Naive thymus-derived CD4-positive, alpha-beta T cell (primary cell): ENCODE data around the gene ANKDD1B. TPM values are rescaled to one million over a fixed set of nuclear protein-coding genes. Genes with fewer than 3 reads are reported as not detected.
"Not testable (repeated sequence)": the region's sequence is repeated elsewhere in the genome, so short reads cannot be mapped to it uniquely, and the experiment has no call there.

Experiments
- ATAC-seq: fragments of 150-1000 bp; cut with Tn5 transposase; 2 replicates; pipeline ENCODE4 v1.10.0; 2021; ENCODE audit warnings: mild to moderate bottlenecking, moderate library complexity
- CTCF ChIA-PET: fragments of 350-600 bp; sonication (Branson Sonifier 250); formaldehyde crosslinking; loops from one replicate; lab custom pipeline; 2021; ENCODE audit warnings: antibody characterized with exemption; lab: Charles Lee
- POLR2A ChIA-PET: fragments of 350-600 bp; sonication (Branson Sonifier 250); formaldehyde crosslinking; loops from one replicate; lab custom pipeline; 2021; ENCODE audit warnings: antibody characterized with exemption, inconsistent platforms; lab: Charles Lee
- DNase-seq, 9 donors: peaks; one replicate each; pipeline versions ENCODE4 v3.0.0 to v3.0.0-alpha.2; 2020 to 2022; ENCODE audit warnings: mixed read lengths in 1 of 9
- H3K27ac ChIP-seq: one replicate; pipeline ENCODE4 v1.7.0; 2013; ENCODE audit warnings: mild to moderate bottlenecking, low read depth, low read length, moderate library complexity
- H3K27me3 ChIP-seq, 2 donors: one replicate each; pipeline ENCODE4 v1.7.0; 2013; ENCODE audit warnings: low read length in 2 of 2, mild to moderate bottlenecking in 2 of 2, moderate library complexity in 2 of 2; ENCODE audit not compliant: control insufficient read depth in 2 of 2, insufficient read depth in 2 of 2
- H3K36me3 ChIP-seq, 3 experiments: 1 replicate in 2 of 3; 2 replicates in 1 of 3; pipeline ENCODE4 v1.7.0; 2013; ENCODE audit warnings: low read length in 3 of 3, mild to moderate bottlenecking in 3 of 3, moderate library complexity in 1 of 3; ENCODE audit not compliant: insufficient read depth in 3 of 3, control insufficient read depth in 2 of 3
- H3K4me1 ChIP-seq, 2 donors: one replicate each; pipeline ENCODE4 v1.7.0; 2013; ENCODE audit warnings: low read length in 2 of 2, mild to moderate bottlenecking in 2 of 2, moderate library complexity in 1 of 2; ENCODE audit not compliant: control insufficient read depth in 2 of 2, insufficient read depth in 2 of 2
- H3K4me3 ChIP-seq: 2 replicates; pipeline ENCODE4 v1.7.0; 2013; ENCODE audit warnings: mild to moderate bottlenecking, low read length
- H3K9me3 ChIP-seq, 3 experiments: 1 replicate in 2 of 3; 2 replicates in 1 of 3; pipeline ENCODE4 v1.7.0; 2013; ENCODE audit warnings: low read length in 3 of 3; ENCODE audit not compliant: control insufficient read depth in 2 of 3
- H3K27ac Mint-ChIP-seq, 9 donors: one replicate each; pipeline ENCODE4 v1.8.0; 2020 to 2022; ENCODE audit warnings: mixed read lengths in 9 of 9, mild to moderate bottlenecking in 8 of 9, moderate library complexity in 5 of 9, inconsistent platforms in 2 of 9
- H3K27me3 Mint-ChIP-seq, 5 donors: one replicate each; pipeline ENCODE4 v1.8.0; 2021 to 2022; ENCODE audit warnings: mixed read lengths in 5 of 5, mild to moderate bottlenecking in 1 of 5
- H3K36me3 Mint-ChIP-seq, 5 donors: one replicate each; pipeline ENCODE4 v1.8.0; 2020 to 2022; ENCODE audit warnings: mixed read lengths in 5 of 5, mild to moderate bottlenecking in 3 of 5, inconsistent platforms in 1 of 5
- H3K4me1 Mint-ChIP-seq, 7 donors: one replicate each; pipeline ENCODE4 v1.8.0; 2020 to 2022; ENCODE audit warnings: mixed read lengths in 7 of 7, mild to moderate bottlenecking in 3 of 7, inconsistent platforms in 1 of 7
- H3K4me3 Mint-ChIP-seq, 10 donors: one replicate each; pipeline ENCODE4 v1.8.0; 2020 to 2022; ENCODE audit warnings: mild to moderate bottlenecking in 10 of 10, mixed read lengths in 10 of 10, moderate library complexity in 6 of 10, inconsistent platforms in 2 of 10
- H3K9me3 Mint-ChIP-seq, 11 donors: one replicate each; pipeline ENCODE4 v1.8.0; 2020 to 2022; ENCODE audit warnings: mixed read lengths in 11 of 11, mild to moderate bottlenecking in 4 of 11, inconsistent platforms in 1 of 11, moderate library complexity in 1 of 11
- intact Hi-C, 2 donors: fragments of 100-400 bp; cut with micrococcal nuclease; formaldehyde crosslinking; loops; one replicate each; pipeline ENCODE4 v1.15.1; 2023
- polyA plus RNA-seq, 2 donors: library from polyadenylated mRNA; unstranded; fragments of 300-500 nt; fragmentation: Illumina TruSeq; gene quantifications; one replicate each; pipeline ENCODE4 v1.2.3, GENCODE V29; 2021
- total RNA-seq, 6 experiments: library from RNA in 5 of 6; stranded (reverse) in 5 of 6; gene quantifications; 1 replicate in 5 of 6; 2 replicates in 1 of 6; pipeline ENCODE4 v1.2.3 and lab custom pipeline; 2021 to 2026

ANKDD1B gene
- total and polyA plus RNA-seq, 7 experiments from 2014 or later, result 0.12 to 0.70 (median 0.36) TPM; not detected in 1

GRCh38 chr5:75571547-75571946 is 39.7 kb upstream of the ANKDD1B start:
- peaks cover 0 to 24% (median 9%) of the 10 kb centered on the region in 7 donors for H3K4me1 Mint-ChIP-seq
- H3K9me3 ChIP-seq, result no peaks in the 10 kb centered on the region
- peaks cover 0 to 5% (median 0%) of the 10 kb centered on the region in 11 donors for H3K9me3 Mint-ChIP-seq
- H3K4me3 Mint-ChIP-seq, result no peak overlapping the region
- no peak overlapping the region for H3K27ac ChIP-seq
- H3K27me3 ChIP-seq, result no peaks in the 10 kb centered on the region
- peaks cover 0 to 44% (median 33%) of the 10 kb centered on the region in 5 donors for H3K36me3 Mint-ChIP-seq
- peaks cover 0 to 5% of the 10 kb centered on the region in 2 donors for H3K4me1 ChIP-seq
- peaks cover 0 to 13% (median 5%) of the 10 kb centered on the region in 3 experiments for H3K36me3 ChIP-seq
- POLR2A ChIA-PET, result no interaction called here
- no peak overlapping the region for H3K4me3 ChIP-seq
- intact Hi-C loops, result no loop called here
- DNase-seq, result no peak
- ATAC-seq, result no peak
- no peak overlapping the region for H3K27ac Mint-ChIP-seq
- CTCF ChIA-PET, result no interaction called here
- no peaks in the 10 kb centered on the region for H3K27me3 Mint-ChIP-seq

- Histone ChIP-seq H3K36me3 (peaks cover 0 to 12% (median 5%) of the 10 kb centered on the region in 3 experiments), H3K27ac (no peak overlapping the region), H3K27me3 (no peaks in the 10 kb centered on the region), H3K4me1 (no peaks in the 10 kb centered on the region), H3K9me3 (no peaks in the 10 kb centered on the region), H3K4me3 (no peak overlapping the region)
- Mint-ChIP-seq H3K4me1 (peaks cover 0 to 10% (median 0%) of the 10 kb centered on the region in 7 donors), H3K27me3 (no peaks in the 10 kb centered on the region), H3K4me3 (no peak overlapping the region), H3K9me3 (peaks cover 0 to 5% (median 0%) of the 10 kb centered on the region in 11 donors), H3K27ac (peak overlapping the region in 1 of 9 donors; percentile 18), H3K36me3 (peaks cover 4 to 42% (median 30%) of the 10 kb centered on the region in 5 donors)
- no peak for ATAC-seq
- no peak for DNase-seq
- CTCF ChIA-PET, result no interaction called here
- POLR2A ChIA-PET, result no interaction called here
- intact Hi-C loops, result no loop called here
These were observed 36.5 kb upstream of the ANKDD1B start for GRCh38 chr5:75574791-75575190.

- H3K9me3 Mint-ChIP-seq, H3K27me3 Mint-ChIP-seq, POLR2A ChIA-PET, H3K4me3 ChIP-seq, H3K27ac ChIP-seq, H3K27me3 ChIP-seq, H3K36me3 ChIP-seq, H3K27ac Mint-ChIP-seq, CTCF ChIA-PET, H3K4me3 Mint-ChIP-seq, H3K4me1 ChIP-seq, H3K9me3 ChIP-seq, intact Hi-C loops, DNase-seq, ATAC-seq: not testable (repeated sequence)
- peaks cover 0 to 11% (median 2%) of the 10 kb centered on the region in 7 donors for H3K4me1 Mint-ChIP-seq
- H3K36me3 Mint-ChIP-seq, result peaks cover 4 to 35% (median 22%) of the 10 kb centered on the region in 5 donors
These were observed 33.0 kb upstream of the ANKDD1B start for GRCh38 chr5:75578280-75578679.

DNA sequence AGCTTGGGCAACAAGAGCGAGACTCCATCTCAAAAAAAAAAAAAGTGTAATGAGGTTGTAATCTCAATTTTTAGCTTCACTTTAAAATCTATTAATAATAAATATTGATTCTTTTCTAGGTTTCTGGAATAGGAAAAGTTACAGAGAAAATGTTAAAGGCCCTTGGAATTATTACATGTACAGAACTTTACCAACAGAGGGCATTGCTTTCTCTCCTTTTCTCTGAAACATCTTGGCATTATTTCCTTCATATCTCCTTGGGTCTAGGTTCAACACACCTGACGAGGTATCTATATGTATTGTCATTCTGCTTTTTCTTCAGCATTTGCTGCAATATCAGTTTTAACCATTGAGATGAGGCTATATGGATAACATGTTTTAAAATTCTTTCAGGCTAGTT is 26.6 kb upstream of the ANKDD1B start:
- CTCF ChIA-PET, result no interaction called here
- intact Hi-C loops, result loop anchor here (1.0 to 10.0 kb wide), 3 partner anchors 97 to 670 kb away; no protein-coding TSS in a partner anchor
- no peak overlapping the region for H3K4me3 ChIP-seq
- POLR2A ChIA-PET, result no interaction called here
- H3K27ac ChIP-seq, result no peak overlapping the region
- Mint-ChIP-seq H3K27me3 (no peaks in the 10 kb centered on the region), H3K27ac (no peak overlapping the region), H3K9me3 (no peaks in the 10 kb centered on the region), H3K4me3 (no peak overlapping the region), H3K36me3 (peaks cover 0 to 36% (median 15%) of the 10 kb centered on the region in 5 donors), H3K4me1 (peaks cover 0 to 4% (median 2%) of the 10 kb centered on the region in 7 donors)
- DNase-seq (no peak), ATAC-seq (no peak)
- H3K4me1 ChIP-seq, result no peaks in the 10 kb centered on the region
- H3K9me3 ChIP-seq, result no peaks in the 10 kb centered on the region
- H3K27me3 ChIP-seq, result no peaks in the 10 kb centered on the region
- peaks cover 5 to 9% (median 6%) of the 10 kb centered on the region in 3 experiments for H3K36me3 ChIP-seq

DNA sequence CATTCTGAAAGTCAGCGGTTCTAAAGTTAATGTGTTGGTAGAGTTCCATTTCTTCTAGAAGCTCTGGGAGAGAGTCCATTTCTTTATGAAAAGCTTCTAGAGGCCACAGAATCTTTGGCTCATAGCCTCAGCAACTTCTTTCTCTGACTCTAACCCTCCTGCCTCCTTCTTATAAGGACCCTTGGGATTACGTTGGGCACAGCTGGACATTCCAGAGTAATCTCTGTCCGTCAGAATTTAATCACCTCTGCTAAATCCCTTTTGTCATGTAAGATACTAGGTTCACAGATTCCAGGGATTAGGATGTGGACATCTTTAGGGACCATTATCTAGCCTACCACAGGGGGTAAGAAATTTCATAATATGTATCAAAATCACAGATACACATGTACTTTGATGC is 22.6 kb upstream of the ANKDD1B start:
- H3K4me3 ChIP-seq, result no peak overlapping the region
- H3K9me3 ChIP-seq, result no peaks in the 10 kb centered on the region
- Mint-ChIP-seq H3K27ac (no peak overlapping the region), H3K4me3 (no peak overlapping the region), H3K36me3 (peaks cover 7 to 44% (median 18%) of the 10 kb centered on the region in 5 donors), H3K4me1 (no peaks in the 10 kb centered on the region), H3K27me3 (no peaks in the 10 kb centered on the region), H3K9me3 (no peaks in the 10 kb centered on the region)
- no peak for ATAC-seq
- no peaks in the 10 kb centered on the region for H3K4me1 ChIP-seq
- POLR2A ChIA-PET, result no interaction called here
- H3K27me3 ChIP-seq, result no peaks in the 10 kb centered on the region
- no peak overlapping the region for H3K27ac ChIP-seq
- CTCF ChIA-PET, result no interaction called here
- intact Hi-C loops, result loop anchor here in 1 of 2 donors (10.0 kb wide), 1 partner anchor 666 kb away; no protein-coding TSS in a partner anchor
- no peak for DNase-seq
- peaks cover 6 to 15% (median 7%) of the 10 kb centered on the region in 3 experiments for H3K36me3 ChIP-seq

DNA sequence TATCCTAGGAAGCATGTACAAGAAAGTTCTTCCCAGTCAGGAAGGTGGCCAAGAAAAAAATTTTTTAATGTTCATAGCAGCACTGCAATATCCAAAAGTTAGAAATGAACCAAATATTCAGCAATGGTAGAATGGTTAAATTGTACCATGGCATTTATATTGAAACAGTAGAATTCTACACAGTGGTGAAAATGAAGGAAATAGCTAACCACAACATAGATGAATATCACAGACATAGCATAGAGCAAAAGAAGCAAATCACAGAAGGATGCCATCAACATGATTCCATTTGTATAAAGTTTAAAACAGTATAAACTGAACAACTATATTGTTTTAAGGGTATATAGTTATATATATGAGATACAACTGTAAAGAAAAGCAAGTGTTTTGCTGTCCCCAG is 10.7 kb upstream of the ANKDD1B start:
- intact Hi-C loops, result no loop called here
- H3K27ac Mint-ChIP-seq, result no peak overlapping the region
- peaks cover 0 to 5% (median under 1%) of the 10 kb centered on the region in 3 experiments for H3K36me3 ChIP-seq

DNA sequence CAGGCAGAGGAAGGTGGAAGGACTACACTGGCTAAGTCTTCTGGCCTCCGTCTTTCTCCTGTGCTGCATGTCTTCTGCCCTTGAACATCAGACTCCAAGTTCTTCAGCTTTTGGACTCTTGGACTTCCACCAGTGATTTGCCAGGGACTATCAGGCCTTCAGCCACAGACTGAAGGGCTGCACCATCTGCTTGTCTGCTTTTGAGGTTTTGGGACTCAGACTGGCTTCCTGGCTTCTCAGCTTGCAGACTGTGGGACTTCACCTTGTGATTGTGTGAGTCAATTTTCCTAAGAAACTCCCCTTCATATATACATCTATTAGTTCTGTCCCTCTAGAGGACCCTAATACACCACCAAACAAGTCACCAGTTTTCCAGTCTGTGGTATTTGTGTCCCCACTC is 9.7 kb upstream of the ANKDD1B start:
- H3K4me3 Mint-ChIP-seq, result no peak overlapping the region

More for the DNA sequence above, 10.7 kb upstream of the ANKDD1B start:
- Histone ChIP-seq H3K4me1 (peaks cover 0 to 4% of the 10 kb centered on the region in 2 donors), H3K4me3 (no peak overlapping the region), H3K27me3 (no peaks in the 10 kb centered on the region), H3K27ac (no peak overlapping the region), H3K9me3 (no peaks in the 10 kb centered on the region)
- Mint-ChIP-seq H3K9me3 (no peaks in the 10 kb centered on the region), H3K36me3 (peaks cover 8 to 66% (median 62%) of the 10 kb centered on the region in 5 donors), H3K27me3 (no peaks in the 10 kb centered on the region), H3K4me3 (no peak overlapping the region), H3K4me1 (peaks cover 0 to 18% (median 13%) of the 10 kb centered on the region in 7 donors)
- ChIA-PET CTCF (no interaction called here), POLR2A (no interaction called here)
- ATAC-seq (no peak), DNase-seq (no peak)

More for the DNA sequence above, 9.7 kb upstream of the ANKDD1B start:
- Mint-ChIP-seq H3K27ac (no peak overlapping the region), H3K27me3 (no peaks in the 10 kb centered on the region), H3K36me3 (peaks cover 8 to 64% (median 59%) of the 10 kb centered on the region in 5 donors), H3K9me3 (no peaks in the 10 kb centered on the region), H3K4me1 (peaks cover 0 to 18% (median 13%) of the 10 kb centered on the region in 7 donors)
- no peak for ATAC-seq
- no peaks in the 10 kb centered on the region for H3K9me3 ChIP-seq
- H3K4me1 ChIP-seq, result peaks cover 0 to 4% of the 10 kb centered on the region in 2 donors
- no peak overlapping the region for H3K27ac ChIP-seq
- no peak overlapping the region for H3K4me3 ChIP-seq
- intact Hi-C loops, result no loop called here
- H3K27me3 ChIP-seq, result no peaks in the 10 kb centered on the region
- ChIA-PET CTCF (no interaction called here), POLR2A (no interaction called here)
- peaks cover 0 to 5% (median 0%) of the 10 kb centered on the region in 3 experiments for H3K36me3 ChIP-seq
- DNase-seq, result no peak
